Measurements from ENCODE around the gene ZBTB5. TPM values are rescaled to one million over a fixed set of nuclear protein-coding genes. Genes with fewer than 3 reads are reported as not detected.
"Not testable (repeated sequence)": the region's sequence is repeated elsewhere in the genome, so short reads cannot be mapped to it uniquely, and the experiment has no call there.

ZBTB5 gene
- total RNA-seq = 10 to 100 TPM; 10.2 to 13.7 (median 11.8) TPM
- polyA plus RNA-seq = 10 to 100 TPM in 1 of 2 donors, 1 to 10 TPM in 1; 7.4 to 12.4 TPM
- long read RNA-seq, donor 1, full-length matches to known transcripts = 1 of 2 reads
- long read RNA-seq, donor 1, partial matches to known transcripts = 0 of 2 reads
- long read RNA-seq, donor 1, other reads (novel, unspliced or antisense) = 1 of 2 reads
- long read RNA-seq, donor 2, full-length matches to known transcripts = 7 of 7 reads
- long read RNA-seq, donor 2, partial matches to known transcripts = 0 of 7 reads
- long read RNA-seq, donor 2, other reads (novel, unspliced or antisense) = 0 of 7 reads
- long read RNA-seq, donor 3, full-length matches to known transcripts = 3 of 5 reads
- long read RNA-seq, donor 3, partial matches to known transcripts = 0 of 5 reads
- long read RNA-seq, donor 3, other reads (novel, unspliced or antisense) = 2 of 5 reads

GRCh38 chr9:37465249-37466036, at the start of gene ZBTB5:
ZBTB5 (minus strand) TSS chr9:37465450; CDS start chr9:37442551, 22,899 bp downstream.
- TF ChIP-seq POLR2A (IDR thresholded peaks at IDR 0.05) (peak; percentile 59), EP300 (IDR thresholded peaks at IDR 0.05) (no peak)
- intact Hi-C loops (cut with DNase I) = loop anchor here in 1 of 4 donors (10.0 kb wide), 1 partner anchor 1711 kb away; the partner anchor contains the start of gene MSMP

GRCh38 chr9:37514999-37515398, 49.7 kb upstream of the ZBTB5 start:
- intact Hi-C loops (cut with DNase I) = no loop called here
- H3K36me3 ChIP-seq = no peaks in the 10 kb centered on the region
- no peaks in the 10 kb centered on the region for H3K27me3 ChIP-seq
- no peaks in the 10 kb centered on the region for H3K4me1 ChIP-seq (ENCODE audit: insufficient read depth)
- 88 to 93% (median 92%) methylated on average over 7 of the region's 7 CpGs for WGBS, 3 donors
- no peaks in the 10 kb centered on the region for H3K9me3 ChIP-seq
- H3K27ac ChIP-seq = no peak overlapping the region
- TF ChIP-seq CTCF (IDR thresholded peaks at IDR 0.05) (no peak), EP300 (IDR thresholded peaks at IDR 0.05) (no peak), POLR2A (IDR thresholded peaks at IDR 0.05) (no peak)
- no peak for DNase-seq
- H3K4me3 ChIP-seq = no peak overlapping the region

More at GRCh38 chr9:37465249-37466036, at the start of gene ZBTB5:
- 0 to 1% (median 1%) methylated on average over 43 to 52 of the region's 52 CpGs for WGBS, 3 donors
- Histone ChIP-seq H3K36me3 (no peaks in the 10 kb centered on the region), H3K27ac (peak within 1 kb of the TSS; percentile 94 to 97), H3K9me3 (no peaks in the 10 kb centered on the region), H3K4me1 (ENCODE audit: insufficient read depth) (peaks cover 4% of the 10 kb centered on the region), H3K27me3 (no peaks in the 10 kb centered on the region), H3K4me3 (peak within 1 kb of the TSS; percentile 95)
- peak; percentile 98 to 99 (median 99) for DNase-seq

- H3K36me3 ChIP-seq; DNase-seq; H3K4me3 ChIP-seq; H3K4me1 ChIP-seq (ENCODE audit: insufficient read depth); H3K27ac ChIP-seq; intact Hi-C loops (cut with DNase I); H3K9me3 ChIP-seq; H3K27me3 ChIP-seq: not testable (repeated sequence)
- 97 to 98% (median 98%) methylated on average over 10 of the region's 10 CpGs for WGBS, 3 donors
Measured at GRCh38 chr9:37514415-37514814, 49.2 kb upstream of the ZBTB5 start.

- Histone ChIP-seq H3K4me3 (no peak overlapping the region), H3K4me1 (ENCODE audit: insufficient read depth) (no peaks in the 10 kb centered on the region), H3K27ac (no peak overlapping the region), H3K36me3 (no peaks in the 10 kb centered on the region), H3K9me3 (no peaks in the 10 kb centered on the region), H3K27me3 (no peaks in the 10 kb centered on the region)
- no peak for DNase-seq
- 76 to 79% (median 77%) methylated on average over 12 of the region's 12 CpGs for WGBS, 3 donors
- intact Hi-C loops (cut with DNase I) = no loop called here
- no peak for TF ChIP-seq CTCF (IDR thresholded peaks at IDR 0.05)
- no peak for TF ChIP-seq EP300 (IDR thresholded peaks at IDR 0.05)
- TF ChIP-seq POLR2A (IDR thresholded peaks at IDR 0.05) = no peak
Measured at GRCh38 chr9:37512437-37512836, 47.2 kb upstream of the ZBTB5 start.

Data from ovary (tissue), 10 donors.